Endodermal cell (in vitro differentiated cells): ENCODE measurements around the gene SLC34A1. TPM values are rescaled to one million over a fixed set of nuclear protein-coding genes. Genes with fewer than 3 reads are reported as not detected.

Experiments
- DNase-seq: peaks from one replicate; pipeline ENCODE4 v3.0.0-alpha.2; 2017
- H3K27ac ChIP-seq: 2 replicates; pipeline ENCODE4 v1.5.1; 2013; ENCODE audit warnings: mild to moderate bottlenecking, low read depth, low read length, moderate library complexity
- H3K27me3 ChIP-seq: 2 replicates; pipeline ENCODE4 v1.6.1; 2013; ENCODE audit warnings: mild to moderate bottlenecking, low read length, moderate library complexity; ENCODE audit not compliant: insufficient read depth, control insufficient read depth, poor library complexity, severe bottlenecking
- H3K36me3 ChIP-seq: 2 replicates; pipeline ENCODE4 v1.7.0; 2013; ENCODE audit warnings: mild to moderate bottlenecking, low read length, moderate library complexity; ENCODE audit not compliant: control insufficient read depth, insufficient read depth
- H3K4me1 ChIP-seq: one replicate; pipeline ENCODE4 v1.7.0; 2013; ENCODE audit warnings: low read length; ENCODE audit not compliant: control insufficient read depth, insufficient read depth
- H3K4me3 ChIP-seq: 2 replicates; pipeline ENCODE4 v1.5.1; 2013; ENCODE audit warnings: mild to moderate bottlenecking, low read length, moderate library complexity
- H3K9ac ChIP-seq: 2 replicates; pipeline ENCODE4 v1.6.1; 2013; ENCODE audit warnings: mild to moderate bottlenecking, low read length, moderate library complexity; ENCODE audit not compliant: poor library complexity, severe bottlenecking; ENCODE audit errors: extremely low read depth
- H3K9me3 ChIP-seq: 2 replicates; pipeline ENCODE4 v1.6.1; 2013; ENCODE audit warnings: mild to moderate bottlenecking, low read length, moderate library complexity; ENCODE audit not compliant: control insufficient read depth
- H3K27ac Mint-ChIP-seq: 2 replicates; pipeline ENCODE4 v1.8.0; 2020; ENCODE audit warnings: mixed read lengths
- H3K27me3 Mint-ChIP-seq: 2 replicates; pipeline ENCODE4 v1.8.0; 2021; ENCODE audit warnings: mild to moderate bottlenecking, mixed read lengths; ENCODE audit not compliant: insufficient read depth
- H3K36me3 Mint-ChIP-seq: 2 replicates; pipeline ENCODE4 v1.8.0; 2020; ENCODE audit warnings: low read depth, mixed read lengths
- H3K4me1 Mint-ChIP-seq: 2 replicates; pipeline ENCODE4 v1.8.0; 2020; ENCODE audit warnings: mixed read lengths
- H3K4me3 Mint-ChIP-seq: 2 replicates; pipeline ENCODE4 v1.8.0; 2020; ENCODE audit warnings: mild to moderate bottlenecking, moderate library complexity, mixed read lengths
- H3K9me3 Mint-ChIP-seq: 2 replicates; pipeline ENCODE4 v1.8.0; 2020; ENCODE audit warnings: mild to moderate bottlenecking, mixed read lengths
- WGBS, 2 experiments: methylation state at CpG; one replicate each; pipeline versions ENCODE4 v1.1.5 to v1.1.7; 2013; ENCODE audit warnings: missing lambda C conversion rate in 2 of 2, mixed read lengths in 1 of 2; ENCODE audit not compliant: insufficient coverage in 1 of 2, insufficient read length in 1 of 2; 5-methylcytosine and 5-hydroxymethylcytosine counted together
- total RNA-seq, 2 donors: library from RNA; stranded (reverse); fragmentation: NEBNext Ultra II Directional in 1 of 2; extraction: Animal tissue kit (Norgen Biotek cat#: 25700) in 1 of 2; gene quantifications; 2 replicates in 1 of 2; 3 replicates in 1 of 2; pipeline ENCODE4 v1.2.1, GENCODE V29; 2021
- TF ChIP-seq, protein P1 (sequence below): fragments of 200-600 bp; sonication (generic); conservative IDR thresholded peaks from 2 replicates; pipeline ENCODE4 v1.5.0; 2021; ENCODE audit warnings: antibody characterized with exemption, mild to moderate bottlenecking

The SLC34A1 gene
- total RNA-seq, 2 donors from 2014 or later, result not detected

GRCh38 chr5:177336112-177336511 lies 48.1 kb upstream of the SLC34A1 start:
- DNase-seq, result no peak
- peaks cover 59% of the 10 kb centered on the region for H3K36me3 ChIP-seq
- no peaks in the 10 kb centered on the region for H3K4me1 ChIP-seq
- H3K4me3 ChIP-seq, result no peak overlapping the region
- H3K36me3 Mint-ChIP-seq, result peaks cover 71% of the 10 kb centered on the region
- H3K4me1 Mint-ChIP-seq, result peaks cover 10% of the 10 kb centered on the region
- H3K27ac Mint-ChIP-seq, result no peak overlapping the region
- no peak overlapping the region for H3K4me3 Mint-ChIP-seq
- H3K9me3 Mint-ChIP-seq, result no peaks in the 10 kb centered on the region
- no peaks in the 10 kb centered on the region for H3K27me3 ChIP-seq
- no peaks in the 10 kb centered on the region for H3K9me3 ChIP-seq
- whole genome bisulfite sequencing, 2 experiments, result 86 to 89% methylated on average over 10 to 12 of the region's 12 CpGs
- H3K27ac ChIP-seq, result no peak overlapping the region
- no peaks in the 10 kb centered on the region for H3K27me3 Mint-ChIP-seq
- H3K9ac ChIP-seq, result no peak overlapping the region
- TF ChIP-seq, protein P1, sequence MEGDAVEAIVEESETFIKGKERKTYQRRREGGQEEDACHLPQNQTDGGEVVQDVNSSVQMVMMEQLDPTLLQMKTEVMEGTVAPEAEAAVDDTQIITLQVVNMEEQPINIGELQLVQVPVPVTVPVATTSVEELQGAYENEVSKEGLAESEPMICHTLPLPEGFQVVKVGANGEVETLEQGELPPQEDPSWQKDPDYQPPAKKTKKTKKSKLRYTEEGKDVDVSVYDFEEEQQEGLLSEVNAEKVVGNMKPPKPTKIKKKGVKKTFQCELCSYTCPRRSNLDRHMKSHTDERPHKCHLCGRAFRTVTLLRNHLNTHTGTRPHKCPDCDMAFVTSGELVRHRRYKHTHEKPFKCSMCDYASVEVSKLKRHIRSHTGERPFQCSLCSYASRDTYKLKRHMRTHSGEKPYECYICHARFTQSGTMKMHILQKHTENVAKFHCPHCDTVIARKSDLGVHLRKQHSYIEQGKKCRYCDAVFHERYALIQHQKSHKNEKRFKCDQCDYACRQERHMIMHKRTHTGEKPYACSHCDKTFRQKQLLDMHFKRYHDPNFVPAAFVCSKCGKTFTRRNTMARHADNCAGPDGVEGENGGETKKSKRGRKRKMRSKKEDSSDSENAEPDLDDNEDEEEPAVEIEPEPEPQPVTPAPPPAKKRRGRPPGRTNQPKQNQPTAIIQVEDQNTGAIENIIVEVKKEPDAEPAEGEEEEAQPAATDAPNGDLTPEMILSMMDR, result peak; percentile 61

DNA sequence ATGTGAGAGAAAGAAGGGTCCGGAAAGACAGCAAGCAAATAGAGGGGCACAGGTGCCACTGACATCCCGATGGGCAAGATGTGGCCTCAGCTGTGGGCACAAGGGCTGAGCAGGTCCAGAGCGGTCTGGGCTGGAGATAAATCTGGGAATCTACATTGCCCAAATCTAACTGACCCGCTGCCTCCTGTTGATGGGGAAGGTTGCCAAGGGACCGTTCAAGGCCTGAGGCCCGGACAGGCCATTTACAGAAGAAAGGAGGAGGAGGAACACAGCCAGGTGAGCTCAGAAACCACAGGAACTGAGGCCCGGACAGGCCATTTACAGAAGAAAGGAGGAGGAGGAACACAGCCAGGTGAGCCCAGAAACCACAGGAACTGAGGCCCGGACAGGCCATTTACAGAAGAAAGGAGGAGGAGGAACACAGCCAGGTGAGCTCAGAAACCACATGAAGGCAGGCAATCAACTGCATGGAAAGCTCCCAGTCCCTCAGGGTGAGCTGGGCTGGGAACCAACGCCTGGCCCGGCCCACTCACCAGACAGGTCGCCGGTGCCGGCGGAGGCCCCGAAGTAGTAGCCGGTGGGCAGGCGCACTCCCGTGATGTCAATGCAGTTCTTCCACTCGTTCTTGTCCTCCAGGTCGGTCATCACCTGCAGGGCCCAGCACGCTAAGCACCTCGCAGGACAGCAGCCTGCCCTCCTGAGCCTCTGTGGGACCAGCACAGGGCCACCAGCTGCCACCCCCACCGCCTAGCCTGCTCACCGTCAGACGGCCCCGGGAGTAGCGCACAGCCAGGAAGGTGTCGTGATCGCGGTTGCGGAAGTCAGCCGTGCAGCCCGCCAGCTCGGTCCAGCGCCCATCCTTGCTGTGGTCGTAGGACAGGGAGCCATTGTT lies 47.4 kb upstream of the SLC34A1 start:
- no peaks in the 10 kb centered on the region for H3K4me1 ChIP-seq
- DNase-seq, result no peak
- Mint-ChIP-seq H3K27ac (no peak overlapping the region), H3K27me3 (no peaks in the 10 kb centered on the region), H3K9me3 (no peaks in the 10 kb centered on the region), H3K4me1 (peaks cover 10% of the 10 kb centered on the region), H3K36me3 (peaks cover 71% of the 10 kb centered on the region), H3K4me3 (no peak overlapping the region)
- H3K9me3 ChIP-seq, result peaks cover 6% of the 10 kb centered on the region
- H3K27ac ChIP-seq, result no peak overlapping the region
- WGBS, 2 experiments, result 95 to 96% methylated on average over 30 to 36 of the region's 36 CpGs
- TF ChIP-seq, protein P1, result no peak
- H3K9ac ChIP-seq, result no peak overlapping the region
- H3K27me3 ChIP-seq, result no peaks in the 10 kb centered on the region
- H3K36me3 ChIP-seq, result peaks cover 66% of the 10 kb centered on the region
- no peak overlapping the region for H3K4me3 ChIP-seq

GRCh38 chr5:177338251-177339106 lies 45.8 kb upstream of the SLC34A1 start:
- no peaks in the 10 kb centered on the region for H3K4me1 ChIP-seq
- Mint-ChIP-seq H3K4me3 (no peak overlapping the region), H3K9me3 (no peaks in the 10 kb centered on the region), H3K27ac (peak overlapping the region; percentile 61), H3K36me3 (peaks cover 68% of the 10 kb centered on the region), H3K4me1 (peaks cover 10% of the 10 kb centered on the region), H3K27me3 (no peaks in the 10 kb centered on the region)
- H3K27ac ChIP-seq, result no peak overlapping the region
- WGBS, 2 experiments, result 88 to 95% methylated on average over 14 to 22 of the region's 22 CpGs
- no peak overlapping the region for H3K4me3 ChIP-seq
- peaks cover 72% of the 10 kb centered on the region for H3K36me3 ChIP-seq
- H3K27me3 ChIP-seq, result no peaks in the 10 kb centered on the region
- H3K9ac ChIP-seq, result no peak overlapping the region
- H3K9me3 ChIP-seq, result peaks cover 6% of the 10 kb centered on the region
- no peak for DNase-seq
- TF ChIP-seq, protein P1, result no peak
